Measurements from ENCODE around the gene ANKRD44.

- no peak for TF ChIP-seq CTCF (conservative IDR thresholded peaks at IDR 0.05; ENCODE audit: low read length)
- TF ChIP-seq EZH2phosphoT487 (IDR thresholded peaks at IDR 0.05; ENCODE audit: borderline replicate concordance) = no peak
Measured at GRCh38 chr2:197322143-197322542, 11.6 kb upstream of the ANKRD44 start.
